Activated CD8-positive, alpha-beta memory T cell treated with anti-CD3 and anti-CD28 coated beads for 48 hours (primary cell): ENCODE measurements around the gene MTX2.
"Not testable (repeated sequence)": the region's sequence is repeated elsewhere in the genome, so short reads cannot be mapped to it uniquely, and the experiment has no call there.

Source experiments
- DNase-seq, 3 experiments: peaks; one replicate each; pipeline ENCODE4 v3.0.0-alpha.2; 2020; ENCODE audit warnings: low read depth in 2 of 3, low spot score in 2 of 3

MTX2 gene

GRCh38 chr2:176284461-176285049 is 15.3 kb downstream of the MTX2 start:
- no peak for DNase-seq

- DNase-seq: no peak
These were observed 16.1 kb downstream of the MTX2 start for GRCh38 chr2:176285321-176285720.

GRCh38 chr2:176291335-176291734 is 22.1 kb downstream of the MTX2 start:
- no peak for DNase-seq

GRCh38 chr2:176291809-176292283 is 22.6 kb downstream of the MTX2 start:
- no peak for DNase-seq

GRCh38 chr2:176292608-176293007 is 23.4 kb downstream of the MTX2 start:
- DNase-seq: no peak

- no peak for DNase-seq
These were observed 24.1 kb downstream of the MTX2 start for GRCh38 chr2:176293334-176293733.

- no peak for DNase-seq
These were observed 27.8 kb downstream of the MTX2 start for GRCh38 chr2:176297067-176297466.

GRCh38 chr2:176297737-176298136 is 28.5 kb downstream of the MTX2 start:
- DNase-seq: no peak

- not testable (repeated sequence) for DNase-seq
These were observed 36.8 kb downstream of the MTX2 start for GRCh38 chr2:176306020-176306419.

- no peak for DNase-seq
These were observed 48.0 kb downstream of the MTX2 start for GRCh38 chr2:176317199-176317598.

GRCh38 chr2:176317623-176318065 is 48.4 kb downstream of the MTX2 start:
- DNase-seq: no peak

- no peak for DNase-seq
These were observed 52.7 kb downstream of the MTX2 start for GRCh38 chr2:176321916-176322315.

- no peak for DNase-seq
These were observed 55.6 kb downstream of the MTX2 start for GRCh38 chr2:176324862-176325261.

GRCh38 chr2:176325732-176326131 is 56.5 kb downstream of the MTX2 start:
- DNase-seq: no peak

- DNase-seq: no peak
These were observed 58.9 kb downstream of the MTX2 start for GRCh38 chr2:176328149-176328548.

- no peak for DNase-seq
These were observed 61.4 kb downstream of the MTX2 start for GRCh38 chr2:176330612-176331011.

- DNase-seq: no peak
These were observed 62.4 kb downstream of the MTX2 start for GRCh38 chr2:176331646-176332045.

- DNase-seq: no peak
These were observed 65.5 kb downstream of the MTX2 start for GRCh38 chr2:176334729-176335128.

GRCh38 chr2:176338395-176338794 is 69.2 kb downstream of the MTX2 start:
- DNase-seq: no peak

GRCh38 chr2:176339208-176339607 is 70.0 kb downstream of the MTX2 start:
- DNase-seq: no peak

- no peak for DNase-seq
These were observed 87.0 kb downstream of the MTX2 start for GRCh38 chr2:176356251-176356650.

- DNase-seq: no peak
These were observed 95.2 kb downstream of the MTX2 start for GRCh38 chr2:176364273-176364977.

- DNase-seq: no peak
These were observed 99.1 kb downstream of the MTX2 start for GRCh38 chr2:176368349-176368748.
